ENCODE data around the gene GREB1. TPM values are rescaled to one million over a fixed set of nuclear protein-coding genes. Genes with fewer than 3 reads are reported as not detected.
A peak's percentile ranks its signal among the peaks of the same experiment; 100 is the strongest.

GREB1 gene
- polyA plus RNA-seq, 1 of the 3 experiments (the other 2 are of a cell fraction) = 2.9 TPM

DNA sequence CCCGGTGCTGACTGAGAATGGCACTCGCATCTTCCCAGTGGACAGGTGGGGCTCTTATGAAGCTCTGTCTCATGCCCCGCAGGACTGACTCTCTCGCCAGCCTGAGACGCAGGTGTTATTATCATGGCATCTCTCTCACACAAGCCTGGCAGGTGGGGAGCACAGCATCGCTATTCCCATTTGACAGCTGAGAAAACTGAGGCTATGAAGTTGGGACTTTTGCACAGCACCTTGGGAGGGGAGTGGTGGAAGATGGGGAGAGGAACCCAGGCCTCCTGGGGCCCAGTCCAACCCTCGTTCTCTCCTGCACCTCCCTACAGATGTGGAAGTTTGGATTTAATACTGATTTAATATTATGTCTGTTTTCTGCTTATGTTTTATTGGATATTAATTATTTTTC, 145.2 kb downstream of the GREB1 start:
- no peaks in the 10 kb centered on the region for H3K79me2 ChIP-seq (ENCODE audit: insufficient read depth)
- H3F3A ChIP-seq (replicated peaks; ENCODE audit: insufficient read depth) = no peaks in the 10 kb centered on the region
- ChIA-PET POLR2A (no interaction called here), CTCF (interaction anchor here (1.0 to 31.9 kb wide), 8 partner anchors 9 to 106 kb away, joined by 3 to 886 read pairs (median 28); partner anchors contain the start of genes LPIN1 and NTSR2)
- H2AFZ ChIP-seq (ENCODE audit: low read depth) = no peak overlapping the region
- no peak overlapping the region for H3K4me3 ChIP-seq (ENCODE audit: low read depth in 2 of 2, low read length in 1 of 2)
- no peaks in the 10 kb centered on the region for H3K9me3 ChIP-seq
- H3K9me2 ChIP-seq = no peaks in the 10 kb centered on the region
- no peak overlapping the region for H3K27ac ChIP-seq (ENCODE audit: low read depth in 2 of 2, low read length in 1 of 2)
- H4K20me1 ChIP-seq (ENCODE audit: insufficient read depth) = no peaks in the 10 kb centered on the region
- TF ChIP-seq, protein P1, sequence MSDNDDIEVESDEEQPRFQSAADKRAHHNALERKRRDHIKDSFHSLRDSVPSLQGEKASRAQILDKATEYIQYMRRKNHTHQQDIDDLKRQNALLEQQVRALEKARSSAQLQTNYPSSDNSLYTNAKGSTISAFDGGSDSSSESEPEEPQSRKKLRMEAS (IDR thresholded peaks at IDR 0.05; ENCODE audit: low read depth) = no peak
- TF ChIP-seq MEF2A (IDR thresholded peaks at IDR 0.05; ENCODE audit: borderline replicate concordance, low read depth) = no peak
- TF ChIP-seq TAF1 (IDR thresholded peaks at IDR 0.05; ENCODE audit: borderline replicate concordance, low read depth, low read length) = no peak
- TF ChIP-seq NRF1 (IDR thresholded peaks at IDR 0.05; ENCODE audit: low read depth, low read length) = no peak
- no peak for TF ChIP-seq RCOR1 (IDR thresholded peaks at IDR 0.05; ENCODE audit: low read length)
- no peak for TF ChIP-seq SMC3 (IDR thresholded peaks at IDR 0.05; ENCODE audit: low read depth, low read length)
- TF ChIP-seq ELF1 (IDR thresholded peaks at IDR 0.05) = no peak
- TF ChIP-seq EP300 (IDR thresholded peaks at IDR 0.05; ENCODE audit: borderline replicate concordance in 1 of 2, low read depth in 1 of 2, low read length in 1 of 2) = no peak
- TF ChIP-seq, protein P2, sequence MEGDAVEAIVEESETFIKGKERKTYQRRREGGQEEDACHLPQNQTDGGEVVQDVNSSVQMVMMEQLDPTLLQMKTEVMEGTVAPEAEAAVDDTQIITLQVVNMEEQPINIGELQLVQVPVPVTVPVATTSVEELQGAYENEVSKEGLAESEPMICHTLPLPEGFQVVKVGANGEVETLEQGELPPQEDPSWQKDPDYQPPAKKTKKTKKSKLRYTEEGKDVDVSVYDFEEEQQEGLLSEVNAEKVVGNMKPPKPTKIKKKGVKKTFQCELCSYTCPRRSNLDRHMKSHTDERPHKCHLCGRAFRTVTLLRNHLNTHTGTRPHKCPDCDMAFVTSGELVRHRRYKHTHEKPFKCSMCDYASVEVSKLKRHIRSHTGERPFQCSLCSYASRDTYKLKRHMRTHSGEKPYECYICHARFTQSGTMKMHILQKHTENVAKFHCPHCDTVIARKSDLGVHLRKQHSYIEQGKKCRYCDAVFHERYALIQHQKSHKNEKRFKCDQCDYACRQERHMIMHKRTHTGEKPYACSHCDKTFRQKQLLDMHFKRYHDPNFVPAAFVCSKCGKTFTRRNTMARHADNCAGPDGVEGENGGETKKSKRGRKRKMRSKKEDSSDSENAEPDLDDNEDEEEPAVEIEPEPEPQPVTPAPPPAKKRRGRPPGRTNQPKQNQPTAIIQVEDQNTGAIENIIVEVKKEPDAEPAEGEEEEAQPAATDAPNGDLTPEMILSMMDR (IDR thresholded peaks at IDR 0.05) = no peak
- TF ChIP-seq EZH2phosphoT487 (IDR thresholded peaks at IDR 0.05; ENCODE audit: borderline replicate concordance, low read depth) = no peak
- WGBS (ENCODE audit: low lambda C conversion rate) = 73% methylated on average over 7 of the region's 7 CpGs
- no peak overlapping the region for H3K9ac ChIP-seq
- peaks cover 0 to 19% of the 10 kb centered on the region in 2 experiments; a peak in 1 of 4 replicates for H3K4me1 ChIP-seq (ENCODE audit: control insufficient read depth in 1 of 2, insufficient read depth in 2 of 2, low read depth in 1 of 2, low read length in 1 of 2)
- no peak for DNase-seq
- no peak overlapping the region for H3K4me2 ChIP-seq
- H3K27me3 ChIP-seq (ENCODE audit: insufficient read depth) = peaks cover 14% of the 10 kb centered on the region; the same call in 1 of the 2 replicates
- no peaks in the 10 kb centered on the region for H3K36me3 ChIP-seq (replicated peaks in 1 of 2; ENCODE audit: control insufficient read depth in 1 of 2, insufficient read depth in 2 of 2, low read length in 1 of 2)

DNA sequence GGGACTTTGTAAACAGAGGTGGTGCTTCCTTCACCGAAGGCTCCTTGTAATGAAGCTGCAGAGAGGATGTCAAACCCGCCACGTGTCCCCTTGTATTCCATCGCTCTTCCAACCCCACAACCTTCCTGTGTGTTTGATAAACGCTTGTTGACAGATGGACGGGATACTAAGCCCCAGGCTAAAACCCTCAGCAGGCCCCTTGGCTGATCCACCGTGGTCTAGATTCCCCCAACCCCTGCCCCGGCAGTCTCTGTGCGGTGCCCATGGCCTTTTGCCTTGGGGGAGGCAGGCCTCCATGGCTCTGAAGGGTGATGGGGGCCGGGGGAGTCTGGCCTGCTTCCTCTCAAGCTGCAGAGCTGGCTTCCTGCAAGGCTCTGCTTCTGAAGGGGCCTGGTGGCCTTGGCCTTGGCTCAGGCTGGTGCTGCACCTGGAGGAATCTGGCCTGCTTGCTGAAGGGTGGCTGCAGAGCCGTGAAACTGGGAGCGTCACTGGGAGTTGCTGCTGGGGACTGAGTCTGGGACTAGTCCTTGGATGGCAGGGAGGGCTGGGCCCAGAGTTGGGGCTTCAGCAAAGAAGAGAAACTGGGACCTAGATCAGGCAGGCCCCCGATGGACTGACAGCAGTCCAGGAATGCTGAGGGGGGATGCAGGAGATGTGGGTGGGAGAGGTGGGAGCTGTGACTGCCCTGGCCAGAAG, 145.8 kb downstream of the GREB1 start:
- peaks cover 14% of the 10 kb centered on the region; the same call in 1 of the 2 replicates for H3K27me3 ChIP-seq (ENCODE audit: insufficient read depth)
- POLR2A ChIA-PET = no interaction called here
- 79% methylated on average over 12 of the region's 13 CpGs for WGBS (ENCODE audit: low lambda C conversion rate)

More for the DNA sequence above, 145.8 kb downstream of the GREB1 start:
- Histone ChIP-seq H3K9me3 (no peaks in the 10 kb centered on the region), H3K27ac (ENCODE audit: low read depth in 2 of 2, low read length in 1 of 2) (peak overlapping the region in 1 of 2 experiments; percentile 23; a peak in 1 of 4 replicates), H3K4me1 (ENCODE audit: control insufficient read depth in 1 of 2, insufficient read depth in 2 of 2, low read depth in 1 of 2, low read length in 1 of 2) (peaks cover 0 to 19% of the 10 kb centered on the region in 2 experiments; a peak in 1 of 4 replicates), H3K4me3 (ENCODE audit: low read depth in 2 of 2, low read length in 1 of 2) (no peak overlapping the region), H2AFZ (ENCODE audit: low read depth) (no peak overlapping the region), H3K9me2 (no peaks in the 10 kb centered on the region), H3K36me3 (replicated peaks in 1 of 2; ENCODE audit: control insufficient read depth in 1 of 2, insufficient read depth in 2 of 2, low read length in 1 of 2) (no peaks in the 10 kb centered on the region), H3K79me2 (ENCODE audit: insufficient read depth) (no peaks in the 10 kb centered on the region), H3K4me2 (no peak overlapping the region), H3K9ac (no peak overlapping the region), H4K20me1 (ENCODE audit: insufficient read depth) (no peaks in the 10 kb centered on the region), H3F3A (replicated peaks; ENCODE audit: insufficient read depth) (no peaks in the 10 kb centered on the region)
- no peak for TF ChIP-seq GABPA (IDR thresholded peaks at IDR 0.05; ENCODE audit: low read depth)
- TF ChIP-seq, protein P3, sequence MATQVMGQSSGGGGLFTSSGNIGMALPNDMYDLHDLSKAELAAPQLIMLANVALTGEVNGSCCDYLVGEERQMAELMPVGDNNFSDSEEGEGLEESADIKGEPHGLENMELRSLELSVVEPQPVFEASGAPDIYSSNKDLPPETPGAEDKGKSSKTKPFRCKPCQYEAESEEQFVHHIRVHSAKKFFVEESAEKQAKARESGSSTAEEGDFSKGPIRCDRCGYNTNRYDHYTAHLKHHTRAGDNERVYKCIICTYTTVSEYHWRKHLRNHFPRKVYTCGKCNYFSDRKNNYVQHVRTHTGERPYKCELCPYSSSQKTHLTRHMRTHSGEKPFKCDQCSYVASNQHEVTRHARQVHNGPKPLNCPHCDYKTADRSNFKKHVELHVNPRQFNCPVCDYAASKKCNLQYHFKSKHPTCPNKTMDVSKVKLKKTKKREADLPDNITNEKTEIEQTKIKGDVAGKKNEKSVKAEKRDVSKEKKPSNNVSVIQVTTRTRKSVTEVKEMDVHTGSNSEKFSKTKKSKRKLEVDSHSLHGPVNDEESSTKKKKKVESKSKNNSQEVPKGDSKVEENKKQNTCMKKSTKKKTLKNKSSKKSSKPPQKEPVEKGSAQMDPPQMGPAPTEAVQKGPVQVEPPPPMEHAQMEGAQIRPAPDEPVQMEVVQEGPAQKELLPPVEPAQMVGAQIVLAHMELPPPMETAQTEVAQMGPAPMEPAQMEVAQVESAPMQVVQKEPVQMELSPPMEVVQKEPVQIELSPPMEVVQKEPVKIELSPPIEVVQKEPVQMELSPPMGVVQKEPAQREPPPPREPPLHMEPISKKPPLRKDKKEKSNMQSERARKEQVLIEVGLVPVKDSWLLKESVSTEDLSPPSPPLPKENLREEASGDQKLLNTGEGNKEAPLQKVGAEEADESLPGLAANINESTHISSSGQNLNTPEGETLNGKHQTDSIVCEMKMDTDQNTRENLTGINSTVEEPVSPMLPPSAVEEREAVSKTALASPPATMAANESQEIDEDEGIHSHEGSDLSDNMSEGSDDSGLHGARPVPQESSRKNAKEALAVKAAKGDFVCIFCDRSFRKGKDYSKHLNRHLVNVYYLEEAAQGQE (IDR thresholded peaks at IDR 0.05; ENCODE audit: low read depth, low read length) = no peak
- DNase-seq = no peak
- CTCF ChIA-PET = interaction anchor here (1.0 to 31.9 kb wide), 11 partner anchors 9 to 202 kb away, joined by 3 to 886 read pairs (median 9); partner anchors contain the start of genes LPIN1 and NTSR2
